ENCODE data around the gene SRSF5.
"Not testable (repeated sequence)": the region's sequence is repeated elsewhere in the genome, so short reads cannot be mapped to it uniquely, and the experiment has no call there.

Gene SRSF5

DNA sequence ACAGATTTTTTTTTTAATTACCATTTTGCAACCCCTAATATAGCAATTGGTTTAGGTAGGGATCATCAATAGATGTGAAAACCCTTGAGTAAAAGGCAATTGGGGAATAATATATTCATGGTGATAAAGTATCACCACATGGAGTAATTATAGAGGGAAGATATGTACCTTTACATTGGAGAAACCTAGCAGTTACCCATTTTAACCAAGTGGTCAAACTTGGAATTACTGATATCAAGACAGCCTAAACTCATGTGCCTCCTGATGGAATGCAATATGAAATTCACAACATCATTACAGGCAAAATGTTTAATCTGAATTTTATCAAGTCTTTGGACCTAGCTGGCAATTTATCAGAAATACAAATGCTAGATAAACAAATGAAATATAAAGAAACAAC, 36.8 kb downstream of the SRSF5 start:
- no peaks in the 10 kb centered on the region for H3K36me3 ChIP-seq (ENCODE audit: control insufficient read depth, insufficient read depth, low read length)
- H3K9me3 ChIP-seq (ENCODE audit: control insufficient read depth, low read length), result no peaks in the 10 kb centered on the region
- H3K27ac ChIP-seq (ENCODE audit: insufficient read depth, low read length, poor library complexity, severe bottlenecking), result no peak overlapping the region
- H3K27me3 ChIP-seq (replicated peaks; ENCODE audit: control insufficient read depth, insufficient read depth, low read length, poor library complexity, severe bottlenecking), result no peaks in the 10 kb centered on the region
- no peak for DNase-seq
- no peak overlapping the region for H3K4me3 ChIP-seq (ENCODE audit: insufficient read depth, low read depth, low read length, poor library complexity, severe bottlenecking)
- H3K4me1 ChIP-seq (ENCODE audit: control insufficient read depth, insufficient read depth, low read length, poor library complexity, severe bottlenecking), result no peaks in the 10 kb centered on the region

DNA sequence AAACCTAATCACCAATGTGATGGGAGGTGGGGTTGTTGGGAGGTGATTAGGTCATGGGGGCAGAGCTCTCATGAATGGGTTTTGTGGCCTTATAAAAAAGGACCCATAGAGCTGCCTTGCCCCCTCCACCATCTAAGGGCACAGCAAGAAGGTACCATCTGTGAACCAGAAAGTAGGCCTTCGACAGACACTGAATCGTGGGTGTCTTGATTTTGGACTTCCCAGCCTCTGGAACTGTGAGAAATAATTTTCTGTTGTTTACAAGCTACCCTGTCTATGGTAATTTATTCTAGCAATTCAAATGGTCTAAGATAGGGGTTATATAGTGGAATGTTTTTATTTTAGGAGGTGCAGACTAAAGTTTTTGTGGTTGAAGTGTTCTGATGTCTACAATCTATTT, 38.0 kb downstream of the SRSF5 start:
- no peaks in the 10 kb centered on the region for H3K4me1 ChIP-seq (ENCODE audit: control insufficient read depth, insufficient read depth, low read length, poor library complexity, severe bottlenecking)
- no peaks in the 10 kb centered on the region for H3K36me3 ChIP-seq (ENCODE audit: control insufficient read depth, insufficient read depth, low read length)
- no peak overlapping the region for H3K27ac ChIP-seq (ENCODE audit: insufficient read depth, low read length, poor library complexity, severe bottlenecking)
- H3K4me3 ChIP-seq (ENCODE audit: insufficient read depth, low read depth, low read length, poor library complexity, severe bottlenecking), result no peak overlapping the region
- DNase-seq, result no peak
- H3K9me3 ChIP-seq (ENCODE audit: control insufficient read depth, low read length), result no peaks in the 10 kb centered on the region
- H3K27me3 ChIP-seq (replicated peaks; ENCODE audit: control insufficient read depth, insufficient read depth, low read length, poor library complexity, severe bottlenecking), result no peaks in the 10 kb centered on the region

- Histone ChIP-seq H3K4me3 (ENCODE audit: insufficient read depth, low read depth, low read length, poor library complexity, severe bottlenecking) (no peak overlapping the region), H3K4me1 (ENCODE audit: control insufficient read depth, insufficient read depth, low read length, poor library complexity, severe bottlenecking) (no peaks in the 10 kb centered on the region), H3K9me3 (ENCODE audit: control insufficient read depth, low read length) (no peaks in the 10 kb centered on the region), H3K27ac (ENCODE audit: insufficient read depth, low read length, poor library complexity, severe bottlenecking) (no peak overlapping the region), H3K36me3 (ENCODE audit: control insufficient read depth, insufficient read depth, low read length) (no peaks in the 10 kb centered on the region), H3K27me3 (replicated peaks; ENCODE audit: control insufficient read depth, insufficient read depth, low read length, poor library complexity, severe bottlenecking) (no peaks in the 10 kb centered on the region)
- no peak for DNase-seq
Observed at GRCh38 chr14:69807192-69807591, 40.2 kb downstream of the SRSF5 start.

GRCh38 chr14:69808919-69809808, 42.2 kb downstream of the SRSF5 start:
- Histone ChIP-seq H3K4me1 (ENCODE audit: control insufficient read depth, insufficient read depth, low read length, poor library complexity, severe bottlenecking) (no peaks in the 10 kb centered on the region), H3K9me3 (ENCODE audit: control insufficient read depth, low read length) (no peaks in the 10 kb centered on the region), H3K27ac (ENCODE audit: insufficient read depth, low read length, poor library complexity, severe bottlenecking) (no peak overlapping the region), H3K27me3 (replicated peaks; ENCODE audit: control insufficient read depth, insufficient read depth, low read length, poor library complexity, severe bottlenecking) (no peaks in the 10 kb centered on the region), H3K36me3 (ENCODE audit: control insufficient read depth, insufficient read depth, low read length) (no peaks in the 10 kb centered on the region), H3K4me3 (ENCODE audit: insufficient read depth, low read depth, low read length, poor library complexity, severe bottlenecking) (no peak overlapping the region)
- no peak for DNase-seq

- no peak overlapping the region for H3K4me3 ChIP-seq (ENCODE audit: insufficient read depth, low read depth, low read length, poor library complexity, severe bottlenecking)
- H3K36me3 ChIP-seq (ENCODE audit: control insufficient read depth, insufficient read depth, low read length), result no peaks in the 10 kb centered on the region
- H3K4me1 ChIP-seq (ENCODE audit: control insufficient read depth, insufficient read depth, low read length, poor library complexity, severe bottlenecking), result no peaks in the 10 kb centered on the region
- DNase-seq, result no peak
- no peaks in the 10 kb centered on the region for H3K27me3 ChIP-seq (replicated peaks; ENCODE audit: control insufficient read depth, insufficient read depth, low read length, poor library complexity, severe bottlenecking)
- no peaks in the 10 kb centered on the region for H3K9me3 ChIP-seq (ENCODE audit: control insufficient read depth, low read length)
- no peak overlapping the region for H3K27ac ChIP-seq (ENCODE audit: insufficient read depth, low read length, poor library complexity, severe bottlenecking)
Observed at GRCh38 chr14:69811227-69811867, 44.4 kb downstream of the SRSF5 start.

DNA sequence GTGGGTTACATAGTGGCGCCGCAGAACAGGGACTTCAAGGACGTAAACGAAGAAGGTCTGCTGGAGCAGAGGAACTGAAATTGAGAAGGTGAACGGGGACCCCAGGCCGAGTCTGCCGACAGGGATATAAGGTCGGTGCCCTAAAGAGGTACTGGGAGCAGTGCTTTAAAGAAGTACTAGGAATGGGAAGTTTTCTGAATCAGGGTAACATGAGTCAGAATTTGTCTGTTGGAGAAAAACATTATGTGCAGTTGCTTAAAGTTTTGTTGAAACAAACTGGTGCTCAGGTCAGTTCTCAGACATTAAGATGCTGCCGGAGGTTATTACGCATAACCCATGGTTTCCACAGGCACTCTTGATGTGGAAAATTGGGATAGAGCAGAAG, 44.9 kb downstream of the SRSF5 start:
- H3K4me1 ChIP-seq (ENCODE audit: control insufficient read depth, insufficient read depth, low read length, poor library complexity, severe bottlenecking), result no peaks in the 10 kb centered on the region
- no peaks in the 10 kb centered on the region for H3K27me3 ChIP-seq (replicated peaks; ENCODE audit: control insufficient read depth, insufficient read depth, low read length, poor library complexity, severe bottlenecking)
- no peak overlapping the region for H3K27ac ChIP-seq (ENCODE audit: insufficient read depth, low read length, poor library complexity, severe bottlenecking)
- H3K36me3 ChIP-seq (ENCODE audit: control insufficient read depth, insufficient read depth, low read length), result no peaks in the 10 kb centered on the region
- H3K9me3 ChIP-seq (ENCODE audit: control insufficient read depth, low read length), result no peaks in the 10 kb centered on the region
- no peak overlapping the region for H3K4me3 ChIP-seq (ENCODE audit: insufficient read depth, low read depth, low read length, poor library complexity, severe bottlenecking)
- DNase-seq, result no peak

DNA sequence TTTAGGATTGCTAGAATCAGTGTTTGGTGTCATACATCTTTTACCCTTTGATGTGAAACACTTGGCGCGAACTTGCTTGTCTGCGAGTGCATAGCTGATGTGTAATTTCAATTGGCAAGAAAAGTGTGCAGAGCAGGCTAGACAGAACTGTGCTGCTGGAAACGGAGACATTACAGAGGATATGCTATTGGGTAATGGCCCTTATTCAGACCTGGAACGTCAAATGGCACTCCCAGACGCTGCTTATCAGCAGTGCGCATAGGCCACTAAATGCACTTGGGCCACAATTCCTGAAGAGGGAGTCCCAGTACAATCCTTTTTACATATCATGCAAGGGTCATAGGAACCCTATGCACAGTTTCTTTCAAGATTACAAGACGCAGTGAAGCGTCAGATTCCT, 45.8 kb downstream of the SRSF5 start:
- H3K27me3 ChIP-seq (replicated peaks; ENCODE audit: control insufficient read depth, insufficient read depth, low read length, poor library complexity, severe bottlenecking), result no peaks in the 10 kb centered on the region
- H3K4me1 ChIP-seq (ENCODE audit: control insufficient read depth, insufficient read depth, low read length, poor library complexity, severe bottlenecking), result no peaks in the 10 kb centered on the region
- no peak for DNase-seq
- no peaks in the 10 kb centered on the region for H3K9me3 ChIP-seq (ENCODE audit: control insufficient read depth, low read length)
- H3K36me3 ChIP-seq (ENCODE audit: control insufficient read depth, insufficient read depth, low read length), result no peaks in the 10 kb centered on the region
- no peak overlapping the region for H3K4me3 ChIP-seq (ENCODE audit: insufficient read depth, low read depth, low read length, poor library complexity, severe bottlenecking)
- H3K27ac ChIP-seq (ENCODE audit: insufficient read depth, low read length, poor library complexity, severe bottlenecking), result no peak overlapping the region

DNA sequence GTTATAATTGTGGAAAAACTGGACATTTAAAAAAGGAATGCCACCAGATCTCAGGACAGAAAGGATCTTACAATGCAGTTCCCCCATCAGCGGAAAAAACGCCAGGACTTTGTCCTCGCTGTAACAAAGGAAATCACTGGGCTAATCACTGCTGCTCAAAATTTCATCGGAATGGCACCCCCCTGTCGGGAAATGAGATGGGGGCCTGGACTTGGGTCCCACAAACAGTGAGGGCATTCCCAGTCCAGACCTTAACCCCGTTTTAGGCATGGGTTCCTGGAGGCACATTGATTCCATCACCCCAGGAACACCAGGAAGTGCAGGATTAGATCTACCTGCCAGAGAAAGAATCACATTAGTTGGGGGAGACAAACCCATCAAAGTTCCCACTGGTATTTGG, 46.4 kb downstream of the SRSF5 start:
- H3K9me3 ChIP-seq (ENCODE audit: control insufficient read depth, low read length); H3K4me3 ChIP-seq (ENCODE audit: insufficient read depth, low read depth, low read length, poor library complexity, severe bottlenecking); DNase-seq; H3K36me3 ChIP-seq (ENCODE audit: control insufficient read depth, insufficient read depth, low read length); H3K27me3 ChIP-seq (replicated peaks; ENCODE audit: control insufficient read depth, insufficient read depth, low read length, poor library complexity, severe bottlenecking); H3K27ac ChIP-seq (ENCODE audit: insufficient read depth, low read length, poor library complexity, severe bottlenecking); H3K4me1 ChIP-seq (ENCODE audit: control insufficient read depth, insufficient read depth, low read length, poor library complexity, severe bottlenecking): not testable (repeated sequence)

GRCh38 chr14:69814397-69814796, 47.5 kb downstream of the SRSF5 start:
- Histone ChIP-seq H3K27me3 (replicated peaks; ENCODE audit: control insufficient read depth, insufficient read depth, low read length, poor library complexity, severe bottlenecking) (no peaks in the 10 kb centered on the region), H3K4me1 (ENCODE audit: control insufficient read depth, insufficient read depth, low read length, poor library complexity, severe bottlenecking) (no peaks in the 10 kb centered on the region), H3K27ac (ENCODE audit: insufficient read depth, low read length, poor library complexity, severe bottlenecking) (no peak overlapping the region), H3K4me3 (ENCODE audit: insufficient read depth, low read depth, low read length, poor library complexity, severe bottlenecking) (no peak overlapping the region), H3K36me3 (ENCODE audit: control insufficient read depth, insufficient read depth, low read length) (no peaks in the 10 kb centered on the region), H3K9me3 (ENCODE audit: control insufficient read depth, low read length) (no peaks in the 10 kb centered on the region)
- DNase-seq, result no peak

DNA sequence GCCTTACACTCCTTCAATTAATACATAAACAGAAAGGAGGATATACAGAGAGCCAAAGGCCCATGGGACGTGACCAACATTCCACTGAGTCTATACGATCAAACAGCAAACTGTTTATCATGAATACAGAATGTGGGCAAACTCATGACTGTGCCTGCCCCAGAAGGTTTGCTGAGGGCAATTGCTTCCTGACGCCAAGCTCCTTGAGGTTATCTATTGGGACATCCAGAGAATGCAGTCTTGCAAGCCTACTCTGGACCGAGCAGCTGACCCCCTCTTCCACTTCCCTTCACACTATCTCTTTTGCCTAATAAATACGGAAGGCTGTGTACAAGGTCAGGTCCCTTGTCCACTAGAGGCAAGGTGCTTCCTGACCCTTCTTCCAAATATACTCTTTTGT, 48.6 kb downstream of the SRSF5 start:
- H3K36me3 ChIP-seq (ENCODE audit: control insufficient read depth, insufficient read depth, low read length), result no peaks in the 10 kb centered on the region
- H3K4me3 ChIP-seq (ENCODE audit: insufficient read depth, low read depth, low read length, poor library complexity, severe bottlenecking), result no peak overlapping the region
- no peaks in the 10 kb centered on the region for H3K4me1 ChIP-seq (ENCODE audit: control insufficient read depth, insufficient read depth, low read length, poor library complexity, severe bottlenecking)
- no peak overlapping the region for H3K27ac ChIP-seq (ENCODE audit: insufficient read depth, low read length, poor library complexity, severe bottlenecking)
- no peak for DNase-seq
- no peaks in the 10 kb centered on the region for H3K27me3 ChIP-seq (replicated peaks; ENCODE audit: control insufficient read depth, insufficient read depth, low read length, poor library complexity, severe bottlenecking)
- no peaks in the 10 kb centered on the region for H3K9me3 ChIP-seq (ENCODE audit: control insufficient read depth, low read length)

Data from effector memory CD4-positive, alpha-beta T cell (primary cell).